Hepatocyte (in vitro differentiated cells): ENCODE measurements around the gene OSBP2.

ENCODE experiments used
- EZH2 ChIP-seq: fragments of 200-600 bp; sonication (generic); IDR thresholded peaks from 2 replicates; pipeline ENCODE4 v1.6.1; 2016; ENCODE audit warnings: antibody characterized with exemption, mild to moderate bottlenecking, borderline replicate concordance
- EZH2phosphoT487 ChIP-seq: fragments of 200-600 bp; sonication (generic); IDR thresholded peaks from one replicate; pipeline ENCODE4 v1.6.1; 2018; ENCODE audit warnings: antibody characterized with exemption, mild to moderate bottlenecking, low read depth, moderate library complexity; ENCODE audit not compliant: unreplicated experiment, severe bottlenecking
- TF ChIP-seq, protein P1 (sequence below): fragments of 200-600 bp; sonication (generic); IDR thresholded peaks from 2 replicates; pipeline ENCODE4 v1.5.1; 2016; ENCODE audit warnings: antibody characterized with exemption, mild to moderate bottlenecking; ENCODE audit not compliant: poor library complexity

DNA sequence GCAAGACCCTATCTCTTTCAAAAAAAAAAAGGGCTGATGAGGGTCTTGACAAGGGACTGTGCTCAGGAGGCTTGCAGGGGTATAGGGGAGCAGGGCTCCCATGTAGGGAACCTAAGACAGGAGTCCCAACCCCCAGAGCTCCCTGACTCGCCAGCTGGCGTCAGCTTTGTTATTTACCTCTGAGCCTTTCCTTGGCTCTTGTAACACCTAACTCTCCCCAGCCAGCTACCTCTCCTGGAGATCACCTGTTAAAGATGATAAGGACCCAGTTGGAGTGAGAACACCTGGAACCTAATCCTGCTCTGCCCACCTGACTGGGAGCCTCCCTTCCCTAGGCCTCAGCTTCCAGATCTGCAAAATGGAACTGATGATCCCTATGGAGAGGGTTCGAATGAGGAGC lies 45.8 kb upstream of the OSBP2 start:
- TF ChIP-seq EZH2 (no peak), EZH2phosphoT487 (no peak)
- TF ChIP-seq, protein P1, sequence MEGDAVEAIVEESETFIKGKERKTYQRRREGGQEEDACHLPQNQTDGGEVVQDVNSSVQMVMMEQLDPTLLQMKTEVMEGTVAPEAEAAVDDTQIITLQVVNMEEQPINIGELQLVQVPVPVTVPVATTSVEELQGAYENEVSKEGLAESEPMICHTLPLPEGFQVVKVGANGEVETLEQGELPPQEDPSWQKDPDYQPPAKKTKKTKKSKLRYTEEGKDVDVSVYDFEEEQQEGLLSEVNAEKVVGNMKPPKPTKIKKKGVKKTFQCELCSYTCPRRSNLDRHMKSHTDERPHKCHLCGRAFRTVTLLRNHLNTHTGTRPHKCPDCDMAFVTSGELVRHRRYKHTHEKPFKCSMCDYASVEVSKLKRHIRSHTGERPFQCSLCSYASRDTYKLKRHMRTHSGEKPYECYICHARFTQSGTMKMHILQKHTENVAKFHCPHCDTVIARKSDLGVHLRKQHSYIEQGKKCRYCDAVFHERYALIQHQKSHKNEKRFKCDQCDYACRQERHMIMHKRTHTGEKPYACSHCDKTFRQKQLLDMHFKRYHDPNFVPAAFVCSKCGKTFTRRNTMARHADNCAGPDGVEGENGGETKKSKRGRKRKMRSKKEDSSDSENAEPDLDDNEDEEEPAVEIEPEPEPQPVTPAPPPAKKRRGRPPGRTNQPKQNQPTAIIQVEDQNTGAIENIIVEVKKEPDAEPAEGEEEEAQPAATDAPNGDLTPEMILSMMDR: no peak
